HepG2 (cell line): ENCODE data around the gene ABHD3. TPM values are rescaled to one million over a fixed set of nuclear protein-coding genes. Genes with fewer than 3 reads are reported as not detected.

Experiments used
- CAMTA2 ChIP-seq: sonication (generic); formaldehyde crosslinking; IDR thresholded peaks from 2 replicates; pipeline ENCODE4 v1.4.0; 2020; ENCODE audit warnings: mild to moderate bottlenecking, missing genetic modification reagents, borderline replicate concordance
- CEBPG ChIP-seq: IDR thresholded peaks from 2 replicates; pipeline ENCODE4 v1.6.1; 2016
- DPF2 ChIP-seq: sonication (generic); formaldehyde crosslinking; IDR thresholded peaks from 2 replicates; pipeline ENCODE4 v1.4.0; 2020; ENCODE audit warnings: mild to moderate bottlenecking, low read depth, missing genetic modification reagents, borderline replicate concordance
- DR1 ChIP-seq: sonication (generic); formaldehyde crosslinking; IDR thresholded peaks from 2 replicates; pipeline ENCODE4 v1.8.0; 2021; ENCODE audit warnings: mild to moderate bottlenecking, missing genetic modification reagents, inconsistent platforms
- FOXO1 ChIP-seq: sonication (generic); formaldehyde crosslinking; IDR thresholded peaks from 2 replicates; pipeline ENCODE4 v1.4.0; 2020; ENCODE audit warnings: missing genetic modification reagents
- MAFF ChIP-seq: IDR thresholded peaks from 2 replicates; pipeline ENCODE4 v1.6.1; 2011; ENCODE audit warnings: low read depth, low read length, improper control_type of control experiment
- ZBTB7A ChIP-seq: sonication (generic); formaldehyde crosslinking; IDR thresholded peaks from 2 replicates; pipeline ENCODE4 v1.8.0; 2022; ENCODE audit warnings: mild to moderate bottlenecking, missing genetic modification reagents
- ZFP36 ChIP-seq: fragments of 150-350 bp; IDR thresholded peaks from 2 replicates; pipeline ENCODE4 v1.6.1; 2018; ENCODE audit warnings: borderline replicate concordance, low read length, low read depth; ENCODE audit not compliant: partially characterized antibody
- ZFP41 ChIP-seq: sonication (generic); formaldehyde crosslinking; IDR thresholded peaks from 2 replicates; pipeline ENCODE4 v1.4.0; 2020; ENCODE audit warnings: mild to moderate bottlenecking, missing genetic modification reagents, borderline replicate concordance
- ZFP82 ChIP-seq: sonication (generic); formaldehyde crosslinking; IDR thresholded peaks from 2 replicates; pipeline ENCODE4 v1.5.1; 2020; ENCODE audit warnings: mild to moderate bottlenecking, missing genetic modification reagents, borderline replicate concordance
- ZNF121 ChIP-seq: sonication (generic); formaldehyde crosslinking; IDR thresholded peaks from 2 replicates; pipeline ENCODE4 v1.5.0; 2020; ENCODE audit warnings: mild to moderate bottlenecking, missing genetic modification reagents
- ZNF20 ChIP-seq: sonication (generic); formaldehyde crosslinking; IDR thresholded peaks from 2 replicates; pipeline ENCODE4 v1.4.0; 2020; ENCODE audit warnings: mild to moderate bottlenecking, moderate library complexity, missing genetic modification reagents
- ZNF205 ChIP-seq: IDR thresholded peaks from 2 replicates; pipeline ENCODE4 v1.6.1; 2018; ENCODE audit warnings: missing biosample characterization, missing genetic modification reagents
- ZNF207 ChIP-seq: fragments of 450-650 bp; IDR thresholded peaks from 2 replicates; pipeline ENCODE4 v1.6.1; 2016; ENCODE audit warnings: antibody characterized with exemption, borderline replicate concordance
- ZNF234 ChIP-seq: sonication (generic); formaldehyde crosslinking; conservative IDR thresholded peaks from 2 replicates; pipeline ENCODE4 v1.5.1; 2020; ENCODE audit warnings: mild to moderate bottlenecking, missing genetic modification reagents
- ZNF253 ChIP-seq: sonication (generic); formaldehyde crosslinking; IDR thresholded peaks from 2 replicates; pipeline ENCODE4 v1.8.0; 2022; ENCODE audit warnings: mild to moderate bottlenecking, missing genetic modification reagents, borderline replicate concordance
- ZNF264 ChIP-seq: sonication (generic); formaldehyde crosslinking; IDR thresholded peaks from 2 replicates; pipeline ENCODE4 v1.4.0; 2020; ENCODE audit warnings: missing genetic modification reagents
- ZNF383 ChIP-seq: sonication (generic); formaldehyde crosslinking; IDR thresholded peaks from 2 replicates; pipeline ENCODE4 v1.4.0; 2020; ENCODE audit warnings: missing genetic modification reagents, mild to moderate bottlenecking, borderline replicate concordance
- ZNF672 ChIP-seq: sonication (generic); formaldehyde crosslinking; IDR thresholded peaks from 2 replicates; pipeline ENCODE4 v1.8.1; 2022; ENCODE audit warnings: missing genetic modification reagents
- ZNF780A ChIP-seq: sonication (generic); formaldehyde crosslinking; IDR thresholded peaks from 2 replicates; pipeline ENCODE4 v1.8.0; 2022; ENCODE audit warnings: mild to moderate bottlenecking, missing genetic modification reagents, moderate library complexity
- ZNF792 ChIP-seq: IDR thresholded peaks from 2 replicates; pipeline ENCODE4 v1.6.1; 2016
- ZSCAN30 ChIP-seq: sonication (generic); formaldehyde crosslinking; IDR thresholded peaks from 2 replicates; pipeline ENCODE4 v1.5.0; 2020; ENCODE audit warnings: mild to moderate bottlenecking, missing genetic modification reagents
- polyA plus RNA-seq, 8 experiments: library from polyadenylated mRNA; depleted of rRNA in 3 of 8; stranded (reverse) in 7 of 8; unstranded in 1 of 8; fragments of >200 nt; fragmentation: Illumina TruSeq in 4 of 8; extraction: Trizol in 4 of 8; gene quantifications; 2 replicates each; pipeline versions ENCODE4 v1.2.1 to v1.2.3, GENCODE V29; 2011 to 2016; ENCODE audit warnings: low read depth in 4 of 8, missing spikeins in 1 of 8, mixed read lengths in 1 of 8; ENCODE audit not compliant: insufficient read depth in 1 of 8
- total RNA-seq, 5 experiments: library from RNA; depleted of rRNA; stranded (reverse); fragments of >200 nt; fragmentation: Illumina TruSeq; extraction: Trizol; gene quantifications; 2 replicates each; pipeline ENCODE4 v1.2.3, GENCODE V29; 2016; ENCODE audit warnings: low read depth in 1 of 5
- TF ChIP-seq, protein P1 (sequence below): sonication (generic); formaldehyde crosslinking; IDR thresholded peaks from 2 replicates; pipeline ENCODE4 v1.5.1; 2020; ENCODE audit warnings: mild to moderate bottlenecking, missing genetic modification reagents, moderate library complexity
- TF ChIP-seq, protein P2 (sequence below): IDR thresholded peaks from 2 replicates; pipeline ENCODE4 v1.6.1; 2018; ENCODE audit warnings: missing genetic modification reagents, mild to moderate bottlenecking, missing compliant biosample characterization

Gene ABHD3
- total and polyA plus RNA-seq, 2 of the 13 experiments (the other 11 are each of a cell fraction or from before 2014, with no cell fraction given) = 32.1 to 40.2 TPM

DNA sequence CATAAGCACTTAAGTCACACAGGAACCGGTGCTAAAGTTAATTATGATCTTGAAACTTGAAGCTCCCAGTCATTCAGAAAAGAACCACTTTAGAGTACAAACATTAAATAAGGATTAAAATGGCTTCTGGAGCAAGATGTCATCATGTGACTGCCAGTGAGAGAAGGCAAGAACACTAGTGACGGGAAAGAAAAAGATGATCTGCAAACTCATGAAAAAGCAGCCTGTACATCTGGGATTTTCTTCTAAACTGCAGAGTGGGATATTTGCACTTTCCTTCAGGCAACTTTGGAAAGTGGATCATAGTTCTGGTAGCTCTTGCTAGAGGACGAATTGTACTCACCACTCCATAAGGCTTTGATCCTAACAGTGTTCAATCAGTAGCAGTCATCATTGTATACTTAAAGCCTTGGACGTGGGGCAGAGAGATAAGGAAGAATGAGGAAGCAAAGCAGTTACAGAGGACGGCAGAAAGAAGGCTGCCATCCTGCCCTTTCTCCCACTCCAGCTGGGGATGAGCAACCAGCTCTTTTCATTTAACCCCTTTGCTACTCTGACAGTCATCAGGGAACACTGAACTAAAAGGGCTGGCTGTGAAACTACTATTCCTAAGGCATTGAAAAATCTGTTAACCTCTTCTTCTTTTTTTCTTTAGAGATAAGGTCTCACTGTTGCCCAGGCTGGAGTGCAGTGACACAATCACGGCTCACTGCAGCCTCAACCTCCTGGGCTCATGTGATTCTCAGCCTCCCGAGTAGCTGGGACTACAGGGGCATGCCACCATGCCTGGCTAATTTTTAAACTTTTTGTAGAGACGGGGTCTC, 18.1 kb downstream of the ABHD3 start (continued):
- TF ChIP-seq, protein P1, sequence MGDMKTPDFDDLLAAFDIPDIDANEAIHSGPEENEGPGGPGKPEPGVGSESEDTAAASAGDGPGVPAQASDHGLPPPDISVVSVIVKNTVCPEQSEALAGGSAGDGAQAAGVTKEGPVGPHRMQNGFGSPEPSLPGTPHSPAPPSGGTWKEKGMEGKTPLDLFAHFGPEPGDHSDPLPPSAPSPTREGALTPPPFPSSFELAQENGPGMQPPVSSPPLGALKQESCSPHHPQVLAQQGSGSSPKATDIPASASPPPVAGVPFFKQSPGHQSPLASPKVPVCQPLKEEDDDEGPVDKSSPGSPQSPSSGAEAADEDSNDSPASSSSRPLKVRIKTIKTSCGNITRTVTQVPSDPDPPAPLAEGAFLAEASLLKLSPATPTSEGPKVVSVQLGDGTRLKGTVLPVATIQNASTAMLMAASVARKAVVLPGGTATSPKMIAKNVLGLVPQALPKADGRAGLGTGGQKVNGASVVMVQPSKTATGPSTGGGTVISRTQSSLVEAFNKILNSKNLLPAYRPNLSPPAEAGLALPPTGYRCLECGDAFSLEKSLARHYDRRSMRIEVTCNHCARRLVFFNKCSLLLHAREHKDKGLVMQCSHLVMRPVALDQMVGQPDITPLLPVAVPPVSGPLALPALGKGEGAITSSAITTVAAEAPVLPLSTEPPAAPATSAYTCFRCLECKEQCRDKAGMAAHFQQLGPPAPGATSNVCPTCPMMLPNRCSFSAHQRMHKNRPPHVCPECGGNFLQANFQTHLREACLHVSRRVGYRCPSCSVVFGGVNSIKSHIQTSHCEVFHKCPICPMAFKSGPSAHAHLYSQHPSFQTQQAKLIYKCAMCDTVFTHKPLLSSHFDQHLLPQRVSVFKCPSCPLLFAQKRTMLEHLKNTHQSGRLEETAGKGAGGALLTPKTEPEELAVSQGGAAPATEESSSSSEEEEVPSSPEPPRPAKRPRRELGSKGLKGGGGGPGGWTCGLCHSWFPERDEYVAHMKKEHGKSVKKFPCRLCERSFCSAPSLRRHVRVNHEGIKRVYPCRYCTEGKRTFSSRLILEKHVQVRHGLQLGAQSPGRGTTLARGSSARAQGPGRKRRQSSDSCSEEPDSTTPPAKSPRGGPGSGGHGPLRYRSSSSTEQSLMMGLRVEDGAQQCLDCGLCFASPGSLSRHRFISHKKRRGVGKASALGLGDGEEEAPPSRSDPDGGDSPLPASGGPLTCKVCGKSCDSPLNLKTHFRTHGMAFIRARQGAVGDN (CRISPR knock-in tag) = no peak
- TF ChIP-seq ZNF383 = no peak
- no peak for TF ChIP-seq ZFP82 (CRISPR knock-in tag)
- TF ChIP-seq ZNF792 (CRISPR knock-in tag) = no peak
- TF ChIP-seq DR1 (CRISPR knock-in tag) = no peak
- no peak for TF ChIP-seq ZSCAN30 (CRISPR knock-in tag)
- TF ChIP-seq DPF2 (CRISPR knock-in tag) = peak; percentile 78
- TF ChIP-seq ZNF672 (CRISPR knock-in tag) = no peak
- no peak for TF ChIP-seq ZNF121
- TF ChIP-seq ZNF264 (CRISPR knock-in tag) = peak; percentile 44; the same call in 1 of the 2 replicates
- no peak for TF ChIP-seq ZNF253 (CRISPR knock-in tag)
- no peak for TF ChIP-seq ZBTB7A
- peak; percentile 54; the same call in 1 of the 2 replicates for TF ChIP-seq FOXO1 (CRISPR knock-in tag)
- TF ChIP-seq CEBPG = 0 out of 2 replicates have a peak, but pooled peaks have one; percentile 17
- TF ChIP-seq ZNF207 = no peak
- no peak for TF ChIP-seq ZFP41 (CRISPR knock-in tag)
- no peak for TF ChIP-seq ZNF234 (CRISPR knock-in tag)
- peak; percentile 54; the same call in 1 of the 2 replicates for TF ChIP-seq MAFF
- TF ChIP-seq ZNF205 (CRISPR knock-in tag) = peak; percentile 28; the same call in 1 of the 2 replicates
- no peak for TF ChIP-seq ZFP36
- no peak for TF ChIP-seq CAMTA2 (CRISPR knock-in tag)
- TF ChIP-seq ZNF20 (CRISPR knock-in tag) = no peak
- no peak for TF ChIP-seq ZNF780A
- TF ChIP-seq, protein P2, sequence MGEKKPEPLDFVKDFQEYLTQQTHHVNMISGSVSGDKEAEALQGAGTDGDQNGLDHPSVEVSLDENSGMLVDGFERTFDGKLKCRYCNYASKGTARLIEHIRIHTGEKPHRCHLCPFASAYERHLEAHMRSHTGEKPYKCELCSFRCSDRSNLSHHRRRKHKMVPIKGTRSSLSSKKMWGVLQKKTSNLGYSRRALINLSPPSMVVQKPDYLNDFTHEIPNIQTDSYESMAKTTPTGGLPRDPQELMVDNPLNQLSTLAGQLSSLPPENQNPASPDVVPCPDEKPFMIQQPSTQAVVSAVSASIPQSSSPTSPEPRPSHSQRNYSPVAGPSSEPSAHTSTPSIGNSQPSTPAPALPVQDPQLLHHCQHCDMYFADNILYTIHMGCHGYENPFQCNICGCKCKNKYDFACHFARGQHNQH (CRISPR knock-in tag) = peak; percentile 66; the same call in 1 of the 2 replicates
